BLaER1 treated with 17β-estradiol and CSF1 and Interleukin-3, amounts not matched to agents 10 nM and 100 nM (cell line): ENCODE data around the gene SLC35F3.

ENCODE experiments used
- H3K27ac ChIP-seq, 11 experiments: shearing (Covaris generic); formaldehyde crosslinking; 2 replicates each; pipeline ENCODE4 v1.8.1; 2022
- H3K27me3 ChIP-seq, 11 experiments: shearing (Covaris generic); formaldehyde crosslinking; 2 replicates each; pipeline ENCODE4 v1.8.1; 2022
- H3K36me3 ChIP-seq, 11 experiments: shearing (Covaris generic); formaldehyde crosslinking; 2 replicates each; pipeline ENCODE4 v1.8.1; 2022
- H3K4me1 ChIP-seq, 10 experiments: shearing (Covaris generic); formaldehyde crosslinking; 2 replicates each; pipeline ENCODE4 v1.8.1; 2022
- H3K4me2 ChIP-seq, 11 experiments: shearing (Covaris generic); formaldehyde crosslinking; 2 replicates each; pipeline ENCODE4 v1.8.1; 2022
- H3K4me3 ChIP-seq, 10 experiments: shearing (Covaris generic); formaldehyde crosslinking; 2 replicates each; pipeline ENCODE4 v1.8.1; 2022
- H3K9ac ChIP-seq, 11 experiments: shearing (Covaris generic); formaldehyde crosslinking; 2 replicates each; pipeline ENCODE4 v1.8.1; 2022
- H3K9me3 ChIP-seq, 11 experiments: shearing (Covaris generic); formaldehyde crosslinking; replicated peaks in 1 of 11; 2 replicates each; pipeline ENCODE4 v1.8.1; 2022
- H4K20me1 ChIP-seq, 11 experiments: shearing (Covaris generic); formaldehyde crosslinking; 2 replicates each; pipeline ENCODE4 v1.8.1; 2022
- Cebpa-rat ChIP-seq, 11 experiments: shearing (Covaris generic); IDR thresholded peaks; 2 replicates each; pipeline ENCODE4 v1.8.1; 2022

Gene SLC35F3

DNA sequence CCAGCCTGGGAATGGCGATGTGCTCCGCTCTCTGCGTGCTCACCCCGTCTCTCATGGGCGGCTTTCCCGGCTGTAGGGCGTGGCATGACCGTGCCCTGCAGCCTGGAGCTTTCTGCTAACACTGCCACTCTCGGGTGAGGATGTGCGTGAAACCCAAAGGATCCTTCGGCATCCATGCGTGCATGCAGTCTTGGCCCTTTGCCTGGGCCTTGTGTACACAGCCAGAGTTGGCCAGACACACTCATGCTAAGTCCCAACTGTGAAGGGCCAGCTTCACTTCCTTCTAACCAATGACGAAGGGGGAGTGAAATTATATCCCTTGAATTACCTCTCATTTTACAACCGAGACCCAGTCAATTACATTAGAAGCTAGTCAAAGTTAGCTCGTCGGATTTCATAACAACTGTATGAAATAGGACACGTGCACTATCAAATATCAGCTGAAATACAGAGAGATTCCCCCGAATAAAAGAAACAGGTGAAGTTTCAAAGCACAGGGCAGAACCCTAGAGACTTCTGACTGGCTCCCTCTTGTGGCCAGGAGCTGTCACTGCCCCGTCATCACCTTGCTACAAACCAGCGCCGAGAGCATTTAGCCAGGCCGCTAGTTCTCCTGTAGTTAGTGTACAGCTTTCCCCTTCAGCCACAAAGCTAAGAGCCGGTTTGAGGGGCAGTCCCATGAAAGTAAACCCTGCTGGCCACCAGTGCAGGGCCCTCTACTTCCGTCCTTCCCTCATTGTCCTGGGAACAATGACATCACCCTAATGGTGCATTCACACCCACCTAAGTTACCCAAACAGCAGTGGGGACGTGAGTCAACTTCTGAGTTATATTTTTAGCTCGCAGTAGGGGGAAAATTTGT, 405.4 kb downstream of the SLC35F3 start:
- H3K27ac ChIP-seq: no peak overlapping the region

DNA sequence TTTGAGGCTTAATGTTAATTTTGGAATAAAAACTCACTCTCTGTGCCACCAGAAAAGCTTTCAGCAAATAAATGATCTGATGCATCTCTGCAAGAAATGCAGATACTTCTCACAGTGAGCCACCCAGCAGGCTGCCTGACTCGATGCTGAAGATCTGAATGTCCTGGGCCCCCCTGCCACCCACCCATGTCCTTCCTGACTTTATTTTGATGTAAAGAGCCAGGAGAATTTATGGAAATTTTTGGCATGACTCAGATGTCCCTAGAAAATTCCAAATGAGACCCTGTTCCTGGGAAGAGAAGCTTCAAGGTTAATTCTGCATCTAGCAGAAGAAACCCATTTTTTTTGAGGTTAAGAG, 406.0 kb downstream of the SLC35F3 start:
- peak overlapping the region in 10 of 11 experiments; percentile 3 to 58 (median 38); a peak in 9 of 22 replicates for H3K4me2 ChIP-seq
- no peak overlapping the region for H3K4me3 ChIP-seq
- no peaks in the 10 kb centered on the region for H3K36me3 ChIP-seq
- no peak overlapping the region for H3K9ac ChIP-seq
- H3K4me1 ChIP-seq: peaks cover 0 to 33% (median 21%) of the 10 kb centered on the region in 10 experiments; a peak in 18 of 20 replicates
- no peak for TF ChIP-seq Cebpa-rat (IDR thresholded peaks at IDR 0.05)
- H3K9me3 ChIP-seq: peaks cover 0 to 14% (median 11%) of the 10 kb centered on the region in 11 experiments; a peak in 14 of 22 replicates
- no peaks in the 10 kb centered on the region for H3K27me3 ChIP-seq
- H4K20me1 ChIP-seq: no peaks in the 10 kb centered on the region
- no peak overlapping the region for H3K27ac ChIP-seq

More for the DNA sequence above, 405.4 kb downstream of the SLC35F3 start:
- peak overlapping the region in 10 of 11 experiments; percentile 3 to 58 (median 38); a peak in 14 of 22 replicates for H3K4me2 ChIP-seq
- H3K9me3 ChIP-seq: peaks cover 0 to 16% (median 13%) of the 10 kb centered on the region in 11 experiments; a peak in 14 of 22 replicates
- H3K27me3 ChIP-seq: no peaks in the 10 kb centered on the region
- no peaks in the 10 kb centered on the region for H4K20me1 ChIP-seq
- no peaks in the 10 kb centered on the region for H3K36me3 ChIP-seq
- H3K9ac ChIP-seq: no peak overlapping the region
- no peak for TF ChIP-seq Cebpa-rat (IDR thresholded peaks at IDR 0.05)
- H3K4me1 ChIP-seq: peaks cover 0 to 33% (median 21%) of the 10 kb centered on the region in 10 experiments; a peak in 18 of 20 replicates
- H3K4me3 ChIP-seq: no peak overlapping the region

DNA sequence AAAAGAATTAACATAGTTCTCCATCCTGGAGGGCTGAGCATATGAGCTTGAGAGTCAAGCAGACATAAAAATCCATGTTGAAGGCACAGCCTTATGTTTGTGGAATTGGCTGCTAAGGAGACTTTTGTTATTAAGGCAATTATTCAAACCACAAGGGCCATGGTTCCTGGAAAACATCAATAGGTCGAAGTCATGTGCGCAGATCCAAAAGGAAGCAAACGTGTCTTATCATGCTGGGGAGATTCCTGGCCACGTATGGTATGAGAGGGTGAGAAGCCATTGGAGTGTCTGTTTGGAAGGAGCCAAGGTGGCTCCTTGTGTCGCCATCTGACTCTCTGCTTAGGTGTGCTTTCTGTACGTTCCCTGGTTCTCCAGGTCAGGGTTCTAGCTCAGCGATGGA, 406.9 kb downstream of the SLC35F3 start:
- Histone ChIP-seq H3K36me3 (no peaks in the 10 kb centered on the region), H3K9me3 (peaks cover 0 to 6% (median 2%) of the 10 kb centered on the region in 11 experiments; a peak in 13 of 22 replicates), H3K4me2 (no peak overlapping the region), H3K27me3 (no peaks in the 10 kb centered on the region), H3K4me1 (peaks cover 0 to 28% (median 18%) of the 10 kb centered on the region in 10 experiments; a peak in 18 of 20 replicates), H3K4me3 (no peak overlapping the region), H4K20me1 (no peaks in the 10 kb centered on the region), H3K27ac (no peak overlapping the region), H3K9ac (no peak overlapping the region)
- TF ChIP-seq Cebpa-rat (IDR thresholded peaks at IDR 0.05): no peak

DNA sequence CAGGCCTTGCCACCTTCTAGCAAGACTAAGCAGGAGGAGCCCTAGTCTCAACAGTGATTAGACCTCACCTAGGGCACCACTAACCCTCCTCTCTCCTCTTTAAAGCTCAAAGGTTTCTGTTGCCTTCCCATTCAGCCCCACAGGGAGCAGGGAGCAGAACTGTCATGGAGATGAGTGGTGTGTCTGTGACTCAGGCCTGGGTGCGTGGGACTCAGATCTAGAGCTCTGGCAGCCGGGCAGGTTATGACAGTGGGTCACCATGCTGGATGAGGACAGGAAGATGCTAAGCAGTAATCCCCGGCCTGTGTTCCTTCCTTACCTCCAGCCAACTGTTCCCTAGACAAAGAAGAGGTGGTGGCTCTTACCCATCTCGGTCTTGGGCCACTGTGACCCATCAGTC, 408.7 kb downstream of the SLC35F3 start:
- H3K27ac ChIP-seq: no peak overlapping the region
- no peak overlapping the region for H3K4me3 ChIP-seq
- no peaks in the 10 kb centered on the region for H3K27me3 ChIP-seq
- H3K9ac ChIP-seq: no peak overlapping the region
- H3K4me2 ChIP-seq: no peak overlapping the region
- TF ChIP-seq Cebpa-rat (IDR thresholded peaks at IDR 0.05): no peak
- H3K36me3 ChIP-seq: no peaks in the 10 kb centered on the region
- peaks cover 0 to 10% (median under 1%) of the 10 kb centered on the region in 10 experiments; a peak in 10 of 20 replicates for H3K4me1 ChIP-seq
- H3K9me3 ChIP-seq: no peaks in the 10 kb centered on the region
- no peaks in the 10 kb centered on the region for H4K20me1 ChIP-seq

DNA sequence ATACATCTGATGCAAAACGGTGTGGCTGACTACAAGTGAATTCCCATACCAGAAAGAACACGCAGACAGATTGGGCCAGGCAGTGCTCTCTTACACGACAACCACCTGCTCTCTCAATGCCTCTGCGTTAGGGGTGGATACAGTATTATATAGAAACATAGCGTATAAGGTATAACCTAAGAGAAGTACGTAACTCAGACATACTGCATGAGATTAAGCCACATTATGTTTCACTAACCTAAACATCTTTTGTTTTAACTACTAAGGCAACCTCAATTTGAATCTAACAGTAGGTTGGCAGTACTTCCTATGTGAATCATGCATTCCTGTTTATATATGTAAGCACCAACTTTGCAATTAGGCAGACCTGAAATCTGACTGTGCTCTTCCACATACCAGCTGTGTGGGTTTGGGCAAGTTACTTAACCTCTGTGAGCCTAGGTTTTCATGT, 410.6 kb downstream of the SLC35F3 start:
- H3K4me2 ChIP-seq: no peak overlapping the region
- no peak for TF ChIP-seq Cebpa-rat (IDR thresholded peaks at IDR 0.05)
- no peaks in the 10 kb centered on the region for H4K20me1 ChIP-seq
- H3K9me3 ChIP-seq: no peaks in the 10 kb centered on the region
- peaks cover 0 to 4% (median 0%) of the 10 kb centered on the region in 10 experiments; a peak in 5 of 20 replicates for H3K4me1 ChIP-seq
- no peak overlapping the region for H3K9ac ChIP-seq
- no peaks in the 10 kb centered on the region for H3K27me3 ChIP-seq
- no peak overlapping the region for H3K4me3 ChIP-seq
- H3K36me3 ChIP-seq: no peaks in the 10 kb centered on the region
- no peak overlapping the region for H3K27ac ChIP-seq

DNA sequence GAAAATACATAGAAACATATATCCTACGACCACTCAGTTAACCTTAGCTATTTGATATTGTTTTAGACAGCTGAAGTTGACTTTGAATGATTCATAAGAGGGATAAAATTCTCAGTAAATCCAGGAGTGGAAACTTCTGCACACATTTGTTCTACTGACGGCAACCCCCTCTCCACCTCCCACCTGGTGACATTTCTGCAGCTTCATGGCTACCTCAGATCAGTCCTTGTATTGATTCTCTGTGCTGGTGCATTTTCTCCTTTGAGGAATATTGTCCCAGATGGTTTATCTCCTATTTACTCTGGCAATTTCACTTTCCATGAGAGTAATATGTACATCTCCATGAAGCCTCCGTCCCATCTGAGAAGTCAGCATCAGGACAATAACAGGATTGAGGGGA, 411.1 kb downstream of the SLC35F3 start:
- H3K36me3 ChIP-seq: no peaks in the 10 kb centered on the region
- H3K4me3 ChIP-seq: no peak overlapping the region
- H3K27me3 ChIP-seq: no peaks in the 10 kb centered on the region
- H3K9ac ChIP-seq: no peak overlapping the region
- no peak overlapping the region for H3K27ac ChIP-seq
- no peaks in the 10 kb centered on the region for H3K9me3 ChIP-seq
- no peak for TF ChIP-seq Cebpa-rat (IDR thresholded peaks at IDR 0.05)
- H3K4me1 ChIP-seq: no peaks in the 10 kb centered on the region
- no peak overlapping the region for H3K4me2 ChIP-seq
- no peaks in the 10 kb centered on the region for H4K20me1 ChIP-seq

DNA sequence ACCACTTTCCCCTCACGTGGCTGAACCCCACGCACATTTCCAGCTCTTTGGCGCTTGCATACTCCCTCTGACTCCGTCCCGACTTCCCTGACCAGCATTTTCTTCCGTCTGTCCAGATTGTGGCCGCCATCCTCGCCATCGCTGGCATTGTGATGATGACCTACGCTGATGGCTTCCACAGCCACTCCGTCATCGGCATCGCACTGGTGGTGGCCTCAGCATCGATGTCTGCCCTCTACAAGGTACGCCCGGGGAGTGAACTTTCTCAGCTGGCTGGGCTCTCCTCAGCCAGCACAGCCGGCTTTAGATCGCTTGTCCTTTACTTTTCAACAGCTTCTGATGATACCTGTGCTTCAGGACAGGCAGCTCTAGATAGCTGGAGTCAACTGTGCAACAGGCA, 412.0 kb downstream of the SLC35F3 start:
- Histone ChIP-seq H3K4me3 (no peak overlapping the region), H3K9me3 (no peaks in the 10 kb centered on the region), H3K27me3 (no peaks in the 10 kb centered on the region), H3K36me3 (no peaks in the 10 kb centered on the region), H3K9ac (no peak overlapping the region), H3K27ac (no peak overlapping the region), H3K4me2 (no peak overlapping the region), H3K4me1 (no peaks in the 10 kb centered on the region), H4K20me1 (no peaks in the 10 kb centered on the region)
- no peak for TF ChIP-seq Cebpa-rat (IDR thresholded peaks at IDR 0.05)

DNA sequence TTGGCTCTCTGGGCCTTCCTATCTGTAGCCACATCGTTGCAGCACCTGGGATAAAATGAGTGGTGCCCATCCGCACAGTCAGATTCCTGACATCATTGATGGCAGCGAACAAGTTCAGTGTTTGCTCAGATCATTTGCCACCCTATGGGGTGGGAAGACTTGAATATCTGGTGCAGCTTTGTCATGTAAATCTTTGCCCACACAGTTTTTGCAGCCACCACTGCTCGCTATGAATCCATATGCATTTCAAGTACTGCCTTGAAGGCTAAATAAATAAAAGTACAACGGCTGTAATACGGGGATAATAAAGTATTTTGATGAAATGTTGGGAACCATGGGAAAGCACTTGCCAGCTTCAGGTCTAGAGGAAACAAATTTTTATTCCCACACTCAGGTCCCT, 412.5 kb downstream of the SLC35F3 start:
- H3K9ac ChIP-seq: no peak overlapping the region
- no peak overlapping the region for H3K27ac ChIP-seq
- H3K4me2 ChIP-seq: no peak overlapping the region
- H3K36me3 ChIP-seq: no peaks in the 10 kb centered on the region
- no peaks in the 10 kb centered on the region for H3K4me1 ChIP-seq
- no peak overlapping the region for H3K4me3 ChIP-seq
- H3K9me3 ChIP-seq: no peaks in the 10 kb centered on the region
- H4K20me1 ChIP-seq: no peaks in the 10 kb centered on the region
- no peak for TF ChIP-seq Cebpa-rat (IDR thresholded peaks at IDR 0.05)
- no peaks in the 10 kb centered on the region for H3K27me3 ChIP-seq

DNA sequence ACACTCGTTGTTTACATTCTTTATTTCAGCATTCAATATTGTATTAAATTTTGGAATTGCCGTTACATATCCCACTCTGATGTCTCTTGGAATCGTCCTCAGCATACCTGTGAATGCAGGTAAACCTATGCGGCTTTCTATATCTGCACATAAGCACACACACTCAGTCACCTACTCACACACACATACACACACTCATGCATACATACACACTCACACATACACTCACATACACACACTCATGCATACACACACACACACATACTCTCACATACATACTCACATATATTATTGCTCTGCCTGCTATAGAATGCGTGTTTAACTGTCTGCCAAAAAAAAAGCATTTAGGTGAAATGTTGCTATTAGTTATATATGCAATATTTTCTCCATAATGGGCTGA, 415.6 kb downstream of the SLC35F3 start:
- Histone ChIP-seq H3K27ac (no peak overlapping the region), H3K4me2 (no peak overlapping the region), H3K9me3 (no peaks in the 10 kb centered on the region), H4K20me1 (no peaks in the 10 kb centered on the region; a peak in 1 of 22 replicates), H3K27me3 (no peaks in the 10 kb centered on the region), H3K9ac (no peak overlapping the region), H3K4me3 (no peak overlapping the region), H3K4me1 (no peaks in the 10 kb centered on the region), H3K36me3 (no peaks in the 10 kb centered on the region)
- no peak for TF ChIP-seq Cebpa-rat (IDR thresholded peaks at IDR 0.05)

DNA sequence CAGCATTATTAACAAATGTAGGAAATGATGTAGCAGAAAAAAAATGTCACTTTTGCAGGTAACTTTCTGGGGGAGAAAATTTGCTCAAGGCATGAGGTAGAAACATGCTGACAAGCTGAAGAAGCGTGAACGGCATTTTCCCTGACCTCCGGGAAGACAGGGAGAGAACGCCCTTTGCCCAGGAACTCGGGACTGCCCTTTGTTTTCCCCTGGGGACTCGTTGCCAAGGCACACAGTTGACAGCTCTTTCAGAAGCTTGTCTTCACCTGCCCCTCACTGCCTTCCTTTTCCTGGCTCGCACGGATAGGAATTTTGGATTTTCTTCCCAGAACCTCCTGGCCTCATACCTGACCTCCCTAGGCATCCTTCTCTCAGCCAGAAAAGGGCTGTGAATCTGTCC, 416.1 kb downstream of the SLC35F3 start:
- H3K9ac ChIP-seq: no peak overlapping the region
- H3K36me3 ChIP-seq: no peaks in the 10 kb centered on the region
- no peak overlapping the region for H3K27ac ChIP-seq
- TF ChIP-seq Cebpa-rat (IDR thresholded peaks at IDR 0.05): no peak
- H3K4me3 ChIP-seq: no peak overlapping the region
- H3K4me1 ChIP-seq: no peaks in the 10 kb centered on the region
- no peaks in the 10 kb centered on the region; a peak in 1 of 22 replicates for H4K20me1 ChIP-seq
- H3K27me3 ChIP-seq: no peaks in the 10 kb centered on the region
- no peak overlapping the region for H3K4me2 ChIP-seq
- 0 out of 22 replicates have a peak, but pooled peaks cover 0 to 3% (median 0%) of the 10 kb centered on the region in 11 experiments for H3K9me3 ChIP-seq
